ENCODE results near the gene IL4R. TPM values are rescaled to one million over a fixed set of nuclear protein-coding genes. Genes with fewer than 3 reads are reported as not detected.

IL4R gene
- total RNA-seq, 4 donors from 2014 or later: 84.9 to 97.9 (median 89.8) TPM

GRCh38 chr16:27334838-27335237 is 21.1 kb downstream of the IL4R start:
- intact Hi-C loops (cut with DNase I): no loop called here
- Histone ChIP-seq H3K27ac (peak overlapping the region; percentile 1 to 100 (median 86)), H3K4me1 (peaks cover 17 to 69% (median 31%) of the 10 kb centered on the region in 3 donors), H3K4me3 (no peak overlapping the region), H3K27me3 (no peaks in the 10 kb centered on the region), H3K9me3 (no peaks in the 10 kb centered on the region), H3K36me3 (peaks cover 0 to 92% (median 31%) of the 10 kb centered on the region in 3 donors)
- no peak for TF ChIP-seq POLR2A (IDR thresholded peaks at IDR 0.05)
- TF ChIP-seq, protein P1, sequence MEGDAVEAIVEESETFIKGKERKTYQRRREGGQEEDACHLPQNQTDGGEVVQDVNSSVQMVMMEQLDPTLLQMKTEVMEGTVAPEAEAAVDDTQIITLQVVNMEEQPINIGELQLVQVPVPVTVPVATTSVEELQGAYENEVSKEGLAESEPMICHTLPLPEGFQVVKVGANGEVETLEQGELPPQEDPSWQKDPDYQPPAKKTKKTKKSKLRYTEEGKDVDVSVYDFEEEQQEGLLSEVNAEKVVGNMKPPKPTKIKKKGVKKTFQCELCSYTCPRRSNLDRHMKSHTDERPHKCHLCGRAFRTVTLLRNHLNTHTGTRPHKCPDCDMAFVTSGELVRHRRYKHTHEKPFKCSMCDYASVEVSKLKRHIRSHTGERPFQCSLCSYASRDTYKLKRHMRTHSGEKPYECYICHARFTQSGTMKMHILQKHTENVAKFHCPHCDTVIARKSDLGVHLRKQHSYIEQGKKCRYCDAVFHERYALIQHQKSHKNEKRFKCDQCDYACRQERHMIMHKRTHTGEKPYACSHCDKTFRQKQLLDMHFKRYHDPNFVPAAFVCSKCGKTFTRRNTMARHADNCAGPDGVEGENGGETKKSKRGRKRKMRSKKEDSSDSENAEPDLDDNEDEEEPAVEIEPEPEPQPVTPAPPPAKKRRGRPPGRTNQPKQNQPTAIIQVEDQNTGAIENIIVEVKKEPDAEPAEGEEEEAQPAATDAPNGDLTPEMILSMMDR (IDR thresholded peaks at IDR 0.05): no peak
- 71 to 83% methylated on average over 7 of the region's 7 CpGs for WGBS, 2 donors
- DNase-seq: no peak

GRCh38 chr16:27335349-27336053 is 21.7 kb downstream of the IL4R start:
- intact Hi-C loops (cut with DNase I): no loop called here
- Histone ChIP-seq H3K36me3 (peaks cover under 1 to 98% (median 38%) of the 10 kb centered on the region in 3 donors), H3K4me1 (peaks cover 11 to 62% (median 24%) of the 10 kb centered on the region in 3 donors), H3K4me3 (no peak overlapping the region), H3K27ac (peak overlapping the region in 3 of 4 donors; percentile 76 to 100 (median 97)), H3K9me3 (no peaks in the 10 kb centered on the region), H3K27me3 (no peaks in the 10 kb centered on the region)
- DNase-seq: no peak
- WGBS, 2 donors: 66 to 73% methylated on average over 7 of the region's 7 CpGs
- TF ChIP-seq POLR2A (IDR thresholded peaks at IDR 0.05): no peak
- TF ChIP-seq, protein P1 (IDR thresholded peaks at IDR 0.05): no peak

- Histone ChIP-seq H3K36me3 (peaks cover 16 to 99% (median 53%) of the 10 kb centered on the region in 3 donors), H3K4me3 (no peak overlapping the region), H3K27ac (peak overlapping the region in 2 of 4 donors; percentile 19 to 100), H3K27me3 (no peaks in the 10 kb centered on the region), H3K9me3 (no peaks in the 10 kb centered on the region), H3K4me1 (peaks cover 5 to 48% (median 14%) of the 10 kb centered on the region in 3 donors)
- intact Hi-C loops (cut with DNase I): no loop called here
- TF ChIP-seq POLR2A (IDR thresholded peaks at IDR 0.05): no peak
- TF ChIP-seq, protein P1 (IDR thresholded peaks at IDR 0.05): no peak
- DNase-seq: no peak
- 91% methylated on average over 6 of the region's 6 CpGs for WGBS, 2 donors
Measured at GRCh38 chr16:27337024-27337423, 23.2 kb downstream of the IL4R start.

GRCh38 chr16:27339180-27339579 is 25.4 kb downstream of the IL4R start:
- Histone ChIP-seq H3K9me3 (no peaks in the 10 kb centered on the region), H3K36me3 (peaks cover 27 to 100% (median 68%) of the 10 kb centered on the region in 3 donors), H3K27me3 (no peaks in the 10 kb centered on the region), H3K4me3 (no peak overlapping the region), H3K4me1 (peaks cover 5 to 32% (median 6%) of the 10 kb centered on the region in 3 donors), H3K27ac (no peak overlapping the region)
- TF ChIP-seq POLR2A (IDR thresholded peaks at IDR 0.05): no peak
- TF ChIP-seq, protein P1 (IDR thresholded peaks at IDR 0.05): no peak
- 91 to 94% methylated on average over 4 of the region's 4 CpGs for WGBS, 2 donors
- no peak for DNase-seq
- intact Hi-C loops (cut with DNase I): no loop called here

DNA sequence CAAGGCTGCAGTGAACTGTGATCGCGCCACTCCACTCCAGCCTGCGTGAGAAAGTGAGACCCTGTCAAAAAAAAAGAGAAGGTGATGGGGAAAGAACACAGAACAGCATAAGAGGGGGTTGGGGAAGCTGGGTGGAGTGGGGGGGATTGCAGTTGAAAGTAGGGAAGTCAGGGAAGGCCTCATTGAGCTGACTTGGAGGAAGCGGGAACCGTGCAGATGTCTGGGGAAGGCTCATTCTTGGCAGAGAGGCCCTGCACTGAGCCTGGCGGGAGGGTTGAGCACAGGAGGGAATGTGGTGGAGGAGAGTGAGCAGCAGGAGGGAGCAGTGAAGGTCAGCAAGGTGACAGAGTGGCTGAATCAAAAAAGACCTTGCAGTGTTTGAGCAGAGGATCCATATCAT is 26.9 kb downstream of the IL4R start:
- Histone ChIP-seq H3K36me3 (peaks cover 36 to 100% (median 74%) of the 10 kb centered on the region in 3 donors), H3K4me1 (peaks cover 0 to 18% (median under 1%) of the 10 kb centered on the region in 3 donors), H3K27me3 (no peaks in the 10 kb centered on the region), H3K4me3 (no peak overlapping the region), H3K27ac (no peak overlapping the region), H3K9me3 (no peaks in the 10 kb centered on the region)
- intact Hi-C loops (cut with DNase I): no loop called here
- DNase-seq: no peak
- TF ChIP-seq, protein P1 (IDR thresholded peaks at IDR 0.05): no peak
- TF ChIP-seq POLR2A (IDR thresholded peaks at IDR 0.05): no peak
- WGBS, 2 donors: 81 to 86% methylated on average over 6 of the region's 6 CpGs
